ENCODE data around the gene CEP128.

DNA sequence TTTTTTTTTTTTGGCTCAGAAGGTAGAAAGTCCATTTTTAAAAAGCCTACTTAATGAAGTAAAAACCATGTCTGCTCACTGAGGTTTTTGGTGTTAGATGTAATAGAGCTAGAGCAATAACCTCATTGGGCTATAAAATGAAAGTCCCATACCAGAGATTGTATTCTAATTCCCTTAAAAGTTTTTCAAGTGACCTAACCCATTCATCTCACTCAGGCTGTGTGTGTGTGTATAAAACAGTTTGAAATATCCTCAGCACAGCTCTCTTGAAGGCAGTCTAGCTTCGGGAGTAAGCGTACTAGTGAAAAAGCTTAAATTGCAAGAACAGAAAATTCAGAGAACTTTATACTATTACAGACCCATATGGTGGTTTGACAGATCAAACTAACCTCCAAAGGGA, 313.8 kb downstream of the CEP128 start:
- TF ChIP-seq ZNF140 (tag by site-specific recombination; IDR thresholded peaks at IDR 0.05) (no peak), TRIM28 (IDR thresholded peaks at IDR 0.05; ENCODE audit: borderline replicate concordance, low read length) (no peak), ZNF747 (tag by site-specific recombination; IDR thresholded peaks at IDR 0.05) (no peak), ZNF514 (tag by site-specific recombination; IDR thresholded peaks at IDR 0.05) (no peak), BCL11A (tag by site-specific recombination; IDR thresholded peaks at IDR 0.05; ENCODE audit: low read depth) (no peak), ZNF560 (tag by site-specific recombination; IDR thresholded peaks at IDR 0.05; ENCODE audit: borderline replicate concordance) (no peak)
- TF ChIP-seq, protein P1, sequence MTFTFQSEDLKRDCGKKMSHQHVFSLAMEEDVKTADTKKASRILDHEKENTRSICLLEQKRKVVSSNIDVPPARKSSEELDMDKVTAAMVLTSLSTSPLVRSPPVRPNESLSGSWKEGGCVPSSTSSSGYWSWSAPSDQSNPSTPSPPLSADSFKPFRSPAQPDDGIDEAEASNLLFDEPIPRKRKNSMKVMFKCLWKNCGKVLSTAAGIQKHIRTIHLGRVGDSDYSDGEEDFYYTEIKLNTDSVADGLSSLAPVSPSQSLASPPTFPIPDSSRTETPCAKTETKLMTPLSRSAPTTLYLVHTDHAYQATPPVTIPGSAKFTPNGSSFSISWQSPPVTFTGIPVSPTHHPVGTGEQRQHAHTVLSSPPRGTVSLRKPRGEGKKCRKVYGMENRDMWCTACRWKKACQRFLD (tag by site-specific recombination; IDR thresholded peaks at IDR 0.05): no peak
- TF ChIP-seq, protein P2, sequence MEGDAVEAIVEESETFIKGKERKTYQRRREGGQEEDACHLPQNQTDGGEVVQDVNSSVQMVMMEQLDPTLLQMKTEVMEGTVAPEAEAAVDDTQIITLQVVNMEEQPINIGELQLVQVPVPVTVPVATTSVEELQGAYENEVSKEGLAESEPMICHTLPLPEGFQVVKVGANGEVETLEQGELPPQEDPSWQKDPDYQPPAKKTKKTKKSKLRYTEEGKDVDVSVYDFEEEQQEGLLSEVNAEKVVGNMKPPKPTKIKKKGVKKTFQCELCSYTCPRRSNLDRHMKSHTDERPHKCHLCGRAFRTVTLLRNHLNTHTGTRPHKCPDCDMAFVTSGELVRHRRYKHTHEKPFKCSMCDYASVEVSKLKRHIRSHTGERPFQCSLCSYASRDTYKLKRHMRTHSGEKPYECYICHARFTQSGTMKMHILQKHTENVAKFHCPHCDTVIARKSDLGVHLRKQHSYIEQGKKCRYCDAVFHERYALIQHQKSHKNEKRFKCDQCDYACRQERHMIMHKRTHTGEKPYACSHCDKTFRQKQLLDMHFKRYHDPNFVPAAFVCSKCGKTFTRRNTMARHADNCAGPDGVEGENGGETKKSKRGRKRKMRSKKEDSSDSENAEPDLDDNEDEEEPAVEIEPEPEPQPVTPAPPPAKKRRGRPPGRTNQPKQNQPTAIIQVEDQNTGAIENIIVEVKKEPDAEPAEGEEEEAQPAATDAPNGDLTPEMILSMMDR (tag by site-specific recombination; IDR thresholded peaks at IDR 0.05): no peak
- TF ChIP-seq, protein P3, sequence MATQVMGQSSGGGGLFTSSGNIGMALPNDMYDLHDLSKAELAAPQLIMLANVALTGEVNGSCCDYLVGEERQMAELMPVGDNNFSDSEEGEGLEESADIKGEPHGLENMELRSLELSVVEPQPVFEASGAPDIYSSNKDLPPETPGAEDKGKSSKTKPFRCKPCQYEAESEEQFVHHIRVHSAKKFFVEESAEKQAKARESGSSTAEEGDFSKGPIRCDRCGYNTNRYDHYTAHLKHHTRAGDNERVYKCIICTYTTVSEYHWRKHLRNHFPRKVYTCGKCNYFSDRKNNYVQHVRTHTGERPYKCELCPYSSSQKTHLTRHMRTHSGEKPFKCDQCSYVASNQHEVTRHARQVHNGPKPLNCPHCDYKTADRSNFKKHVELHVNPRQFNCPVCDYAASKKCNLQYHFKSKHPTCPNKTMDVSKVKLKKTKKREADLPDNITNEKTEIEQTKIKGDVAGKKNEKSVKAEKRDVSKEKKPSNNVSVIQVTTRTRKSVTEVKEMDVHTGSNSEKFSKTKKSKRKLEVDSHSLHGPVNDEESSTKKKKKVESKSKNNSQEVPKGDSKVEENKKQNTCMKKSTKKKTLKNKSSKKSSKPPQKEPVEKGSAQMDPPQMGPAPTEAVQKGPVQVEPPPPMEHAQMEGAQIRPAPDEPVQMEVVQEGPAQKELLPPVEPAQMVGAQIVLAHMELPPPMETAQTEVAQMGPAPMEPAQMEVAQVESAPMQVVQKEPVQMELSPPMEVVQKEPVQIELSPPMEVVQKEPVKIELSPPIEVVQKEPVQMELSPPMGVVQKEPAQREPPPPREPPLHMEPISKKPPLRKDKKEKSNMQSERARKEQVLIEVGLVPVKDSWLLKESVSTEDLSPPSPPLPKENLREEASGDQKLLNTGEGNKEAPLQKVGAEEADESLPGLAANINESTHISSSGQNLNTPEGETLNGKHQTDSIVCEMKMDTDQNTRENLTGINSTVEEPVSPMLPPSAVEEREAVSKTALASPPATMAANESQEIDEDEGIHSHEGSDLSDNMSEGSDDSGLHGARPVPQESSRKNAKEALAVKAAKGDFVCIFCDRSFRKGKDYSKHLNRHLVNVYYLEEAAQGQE (tag by site-specific recombination; IDR thresholded peaks at IDR 0.05): no peak
- TF ChIP-seq, protein P4, sequence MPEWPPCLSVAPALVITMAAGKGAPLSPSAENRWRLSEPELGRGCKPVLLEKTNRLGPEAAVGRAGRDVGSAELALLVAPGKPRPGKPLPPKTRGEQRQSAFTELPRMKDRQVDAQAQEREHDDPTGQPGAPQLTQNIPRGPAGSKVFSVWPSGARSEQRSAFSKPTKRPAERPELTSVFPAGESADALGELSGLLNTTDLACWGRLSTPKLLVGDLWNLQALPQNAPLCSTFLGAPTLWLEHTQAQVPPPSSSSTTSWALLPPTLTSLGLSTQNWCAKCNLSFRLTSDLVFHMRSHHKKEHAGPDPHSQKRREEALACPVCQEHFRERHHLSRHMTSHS (tag by site-specific recombination; IDR thresholded peaks at IDR 0.05): no peak
- TF ChIP-seq, protein P5, sequence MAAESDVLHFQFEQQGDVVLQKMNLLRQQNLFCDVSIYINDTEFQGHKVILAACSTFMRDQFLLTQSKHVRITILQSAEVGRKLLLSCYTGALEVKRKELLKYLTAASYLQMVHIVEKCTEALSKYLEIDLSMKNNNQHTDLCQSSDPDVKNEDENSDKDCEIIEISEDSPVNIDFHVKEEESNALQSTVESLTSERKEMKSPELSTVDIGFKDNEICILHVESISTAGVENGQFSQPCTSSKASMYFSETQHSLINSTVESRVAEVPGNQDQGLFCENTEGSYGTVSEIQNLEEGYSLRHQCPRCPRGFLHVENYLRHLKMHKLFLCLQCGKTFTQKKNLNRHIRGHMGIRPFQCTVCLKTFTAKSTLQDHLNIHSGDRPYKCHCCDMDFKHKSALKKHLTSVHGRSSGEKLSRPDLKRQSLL (tag by site-specific recombination; IDR thresholded peaks at IDR 0.05): no peak

Measured in HEK293 (cell line).